ENCODE measurements around the gene TPO. TPM values are rescaled to one million over a fixed set of nuclear protein-coding genes. Genes with fewer than 3 reads are reported as not detected.

TPO gene
- total RNA-seq, 1 donor from 2014 or later: not detected

DNA sequence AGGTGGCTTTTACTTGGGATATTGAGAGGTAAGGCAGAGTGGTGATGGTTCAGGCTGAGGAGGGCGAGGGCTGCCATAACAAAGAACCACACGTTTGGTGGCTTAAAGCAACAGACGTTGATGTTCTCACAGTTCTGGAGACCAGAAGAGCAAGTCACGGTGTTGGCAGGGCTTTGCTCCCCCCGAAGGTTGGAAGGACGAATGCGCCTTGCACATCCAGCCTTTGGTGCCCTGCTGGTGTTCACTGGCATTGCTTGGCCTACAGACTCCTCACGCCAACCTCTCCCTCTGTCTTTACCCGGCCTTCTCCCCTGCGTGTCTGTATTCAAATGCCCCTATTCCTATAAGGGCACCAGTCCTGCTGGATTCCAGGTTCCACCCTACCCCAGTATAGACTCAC is 125.4 kb downstream of the TPO start:
- Histone ChIP-seq H3K27me3 (ENCODE audit: control insufficient read depth in 3 of 3, insufficient read depth in 3 of 3, low read length in 3 of 3) (peaks cover 17 to 28% (median 21%) of the 10 kb centered on the region in 3 donors), H3K9me3 (ENCODE audit: control insufficient read depth in 3 of 3, low read length in 3 of 3) (no peaks in the 10 kb centered on the region)

DNA sequence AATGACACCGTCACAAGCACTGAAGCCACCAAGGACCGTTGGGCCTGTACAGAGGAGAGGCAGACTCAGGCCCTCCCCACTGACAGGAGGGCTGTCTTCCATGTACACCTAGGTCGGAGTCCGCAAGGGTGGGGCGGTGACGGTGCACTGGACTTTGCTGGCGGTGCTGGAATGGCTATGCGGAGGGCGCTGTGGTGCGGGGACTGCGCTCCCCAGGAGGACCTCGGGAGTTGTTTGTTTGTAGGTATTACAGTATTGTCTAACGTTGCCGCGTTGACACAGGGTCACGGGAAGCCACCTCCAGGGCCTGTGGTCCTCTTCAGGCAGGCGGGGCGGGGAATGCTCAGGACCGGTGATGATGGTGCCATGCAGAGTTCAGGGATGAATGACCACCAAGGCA is 126.2 kb downstream of the TPO start:
- H3K9ac ChIP-seq (ENCODE audit: low read depth in 1 of 3, low read length in 3 of 3): no peak overlapping the region
- H3K27me3 ChIP-seq (ENCODE audit: control insufficient read depth in 3 of 3, insufficient read depth in 3 of 3, low read length in 3 of 3): peaks cover 17 to 29% (median 21%) of the 10 kb centered on the region in 3 donors

More for the DNA sequence above, 125.4 kb downstream of the TPO start:
- no peak overlapping the region for H3K9ac ChIP-seq (ENCODE audit: low read depth in 1 of 3, low read length in 3 of 3)
- H3K27ac ChIP-seq (ENCODE audit: low read depth, low read length): no peak overlapping the region
- H3K4me1 ChIP-seq (ENCODE audit: control insufficient read depth in 3 of 3, insufficient read depth in 3 of 3, low read length in 3 of 3): peaks cover 3 to 6% (median 4%) of the 10 kb centered on the region in 3 donors
- H3K36me3 ChIP-seq (ENCODE audit: control insufficient read depth in 3 of 3, insufficient read depth in 3 of 3, low read length in 3 of 3): no peaks in the 10 kb centered on the region
- no peak overlapping the region for H3K4me3 ChIP-seq (ENCODE audit: low read length in 3 of 3)

GRCh38 chr2:1539973-1540372 is 126.7 kb downstream of the TPO start:
- H3K9ac ChIP-seq (ENCODE audit: low read depth in 1 of 3, low read length in 3 of 3): no peak overlapping the region
- H3K4me1 ChIP-seq (ENCODE audit: control insufficient read depth in 3 of 3, insufficient read depth in 3 of 3, low read length in 3 of 3): peaks cover 3 to 6% (median 4%) of the 10 kb centered on the region in 3 donors
- peak overlapping the region in 1 of 3 donors; percentile 38 for H3K4me3 ChIP-seq (ENCODE audit: low read length in 3 of 3)
- peaks cover 17 to 30% (median 21%) of the 10 kb centered on the region in 3 donors for H3K27me3 ChIP-seq (ENCODE audit: control insufficient read depth in 3 of 3, insufficient read depth in 3 of 3, low read length in 3 of 3)
- H3K9me3 ChIP-seq (ENCODE audit: control insufficient read depth in 3 of 3, low read length in 3 of 3): no peaks in the 10 kb centered on the region
- H3K27ac ChIP-seq (ENCODE audit: low read depth, low read length): no peak overlapping the region
- H3K36me3 ChIP-seq (ENCODE audit: control insufficient read depth in 3 of 3, insufficient read depth in 3 of 3, low read length in 3 of 3): no peaks in the 10 kb centered on the region

More for the DNA sequence above, 126.2 kb downstream of the TPO start:
- Histone ChIP-seq H3K4me3 (ENCODE audit: low read length in 3 of 3) (no peak overlapping the region), H3K9me3 (ENCODE audit: control insufficient read depth in 3 of 3, low read length in 3 of 3) (no peaks in the 10 kb centered on the region), H3K4me1 (ENCODE audit: control insufficient read depth in 3 of 3, insufficient read depth in 3 of 3, low read length in 3 of 3) (peaks cover 3 to 6% (median 4%) of the 10 kb centered on the region in 3 donors), H3K36me3 (ENCODE audit: control insufficient read depth in 3 of 3, insufficient read depth in 3 of 3, low read length in 3 of 3) (no peaks in the 10 kb centered on the region), H3K27ac (ENCODE audit: low read depth, low read length) (no peak overlapping the region)

- H3K4me1 ChIP-seq (ENCODE audit: control insufficient read depth in 3 of 3, insufficient read depth in 3 of 3, low read length in 3 of 3): peaks cover 3 to 6% (median 4%) of the 10 kb centered on the region in 3 donors
- no peak overlapping the region for H3K27ac ChIP-seq (ENCODE audit: low read depth, low read length)
- peak overlapping the region; percentile 21 to 38 (median 35) for H3K4me3 ChIP-seq (ENCODE audit: low read length in 3 of 3)
- H3K27me3 ChIP-seq (ENCODE audit: control insufficient read depth in 3 of 3, insufficient read depth in 3 of 3, low read length in 3 of 3): peaks cover 17 to 30% (median 21%) of the 10 kb centered on the region in 3 donors
- no peaks in the 10 kb centered on the region for H3K36me3 ChIP-seq (ENCODE audit: control insufficient read depth in 3 of 3, insufficient read depth in 3 of 3, low read length in 3 of 3)
- H3K9ac ChIP-seq (ENCODE audit: low read depth in 1 of 3, low read length in 3 of 3): peak overlapping the region in 1 of 3 donors; percentile 43
- no peaks in the 10 kb centered on the region for H3K9me3 ChIP-seq (ENCODE audit: control insufficient read depth in 3 of 3, low read length in 3 of 3)
Measured at GRCh38 chr2:1540481-1540880, 127.2 kb downstream of the TPO start.

- H3K9me3 ChIP-seq (ENCODE audit: control insufficient read depth in 3 of 3, low read length in 3 of 3): no peaks in the 10 kb centered on the region
- H3K27me3 ChIP-seq (ENCODE audit: control insufficient read depth in 3 of 3, insufficient read depth in 3 of 3, low read length in 3 of 3): peaks cover 17 to 30% (median 22%) of the 10 kb centered on the region in 3 donors
- no peaks in the 10 kb centered on the region for H3K36me3 ChIP-seq (ENCODE audit: control insufficient read depth in 3 of 3, insufficient read depth in 3 of 3, low read length in 3 of 3)
- H3K4me3 ChIP-seq (ENCODE audit: low read length in 3 of 3): no peak overlapping the region
- H3K9ac ChIP-seq (ENCODE audit: low read depth in 1 of 3, low read length in 3 of 3): no peak overlapping the region
- peaks cover 3 to 6% (median 4%) of the 10 kb centered on the region in 3 donors for H3K4me1 ChIP-seq (ENCODE audit: control insufficient read depth in 3 of 3, insufficient read depth in 3 of 3, low read length in 3 of 3)
- no peak overlapping the region for H3K27ac ChIP-seq (ENCODE audit: low read depth, low read length)
Measured at GRCh38 chr2:1541040-1541439, 127.8 kb downstream of the TPO start.

GRCh38 chr2:1541819-1542475 is 128.7 kb downstream of the TPO start:
- Histone ChIP-seq H3K27ac (ENCODE audit: low read depth, low read length) (no peak overlapping the region), H3K9ac (ENCODE audit: low read depth in 1 of 3, low read length in 3 of 3) (no peak overlapping the region), H3K4me1 (ENCODE audit: control insufficient read depth in 3 of 3, insufficient read depth in 3 of 3, low read length in 3 of 3) (peaks cover 3 to 6% (median 4%) of the 10 kb centered on the region in 3 donors), H3K36me3 (ENCODE audit: control insufficient read depth in 3 of 3, insufficient read depth in 3 of 3, low read length in 3 of 3) (no peaks in the 10 kb centered on the region), H3K27me3 (ENCODE audit: control insufficient read depth in 3 of 3, insufficient read depth in 3 of 3, low read length in 3 of 3) (peaks cover 17 to 38% (median 30%) of the 10 kb centered on the region in 3 donors), H3K4me3 (ENCODE audit: low read length in 3 of 3) (no peak overlapping the region), H3K9me3 (ENCODE audit: control insufficient read depth in 3 of 3, low read length in 3 of 3) (no peaks in the 10 kb centered on the region)

DNA sequence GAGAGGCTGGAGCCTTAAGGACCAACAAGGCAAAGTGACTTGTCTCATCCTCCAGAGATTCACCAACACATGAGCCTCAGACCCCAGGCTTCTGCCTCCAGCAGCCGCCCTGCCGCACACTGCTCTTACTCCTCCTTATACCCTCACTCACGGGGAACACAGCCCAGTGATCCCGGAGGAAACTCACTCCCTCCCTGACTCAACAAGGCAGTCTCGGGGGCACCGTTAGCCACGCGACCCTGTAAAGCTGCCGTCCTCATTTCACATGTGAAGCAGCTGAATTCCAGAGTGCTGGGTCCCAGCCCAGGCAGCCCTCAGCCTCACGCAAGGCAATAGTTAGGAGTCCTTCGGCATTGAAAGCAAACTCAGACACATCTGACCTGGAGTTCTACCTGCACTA is 129.7 kb downstream of the TPO start:
- Histone ChIP-seq H3K36me3 (ENCODE audit: control insufficient read depth in 3 of 3, insufficient read depth in 3 of 3, low read length in 3 of 3) (no peaks in the 10 kb centered on the region), H3K27ac (ENCODE audit: low read depth, low read length) (no peak overlapping the region), H3K9ac (ENCODE audit: low read depth in 1 of 3, low read length in 3 of 3) (no peak overlapping the region), H3K4me1 (ENCODE audit: control insufficient read depth in 3 of 3, insufficient read depth in 3 of 3, low read length in 3 of 3) (peaks cover 3 to 6% (median 4%) of the 10 kb centered on the region in 3 donors), H3K27me3 (ENCODE audit: control insufficient read depth in 3 of 3, insufficient read depth in 3 of 3, low read length in 3 of 3) (peaks cover 17 to 35% (median 31%) of the 10 kb centered on the region in 3 donors), H3K4me3 (ENCODE audit: low read length in 3 of 3) (no peak overlapping the region), H3K9me3 (ENCODE audit: control insufficient read depth in 3 of 3, low read length in 3 of 3) (no peaks in the 10 kb centered on the region)

DNA sequence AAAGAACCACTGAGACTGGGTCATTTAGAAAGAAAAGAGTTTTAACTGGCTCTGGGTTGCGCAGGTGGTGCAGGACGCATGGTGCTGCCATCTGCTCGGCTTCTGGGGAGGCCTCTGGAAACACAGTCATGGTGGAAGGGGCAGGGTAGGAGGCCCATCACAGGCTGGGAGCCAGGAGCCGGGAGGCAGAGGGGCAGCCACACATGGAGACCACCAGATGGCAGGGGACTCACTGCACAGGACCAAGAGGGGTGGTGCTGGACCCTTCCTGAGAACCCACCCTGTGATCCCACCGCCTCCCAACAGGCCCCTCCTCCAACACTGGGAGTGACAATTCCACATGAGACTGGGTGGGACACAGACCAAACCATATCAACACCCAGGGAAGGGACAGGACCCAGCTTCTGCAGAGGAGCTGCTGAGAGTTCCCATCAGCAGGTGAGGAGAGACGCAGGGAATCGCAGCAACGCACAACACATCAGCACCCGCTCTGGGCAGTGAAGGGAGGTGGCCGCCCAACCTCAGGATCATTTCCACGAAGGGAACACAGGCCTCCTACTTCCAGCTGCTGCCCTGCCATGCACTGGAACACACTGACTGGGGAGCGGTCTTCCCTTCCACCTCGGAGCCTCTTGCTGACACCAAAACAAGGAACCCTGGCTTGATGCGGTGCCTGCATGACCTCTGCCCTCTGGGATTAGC is 130.7 kb downstream of the TPO start:
- Histone ChIP-seq H3K9ac (ENCODE audit: low read depth in 1 of 3, low read length in 3 of 3) (no peak overlapping the region), H3K27me3 (ENCODE audit: control insufficient read depth in 3 of 3, insufficient read depth in 3 of 3, low read length in 3 of 3) (peaks cover 12 to 31% (median 30%) of the 10 kb centered on the region in 3 donors), H3K4me3 (ENCODE audit: low read length in 3 of 3) (no peak overlapping the region), H3K27ac (ENCODE audit: low read depth, low read length) (no peak overlapping the region), H3K36me3 (ENCODE audit: control insufficient read depth in 3 of 3, insufficient read depth in 3 of 3, low read length in 3 of 3) (no peaks in the 10 kb centered on the region), H3K4me1 (ENCODE audit: control insufficient read depth in 3 of 3, insufficient read depth in 3 of 3, low read length in 3 of 3) (peaks cover 3 to 8% (median 4%) of the 10 kb centered on the region in 3 donors), H3K9me3 (ENCODE audit: control insufficient read depth in 3 of 3, low read length in 3 of 3) (no peaks in the 10 kb centered on the region)

- Histone ChIP-seq H3K9me3 (ENCODE audit: control insufficient read depth in 3 of 3, low read length in 3 of 3) (no peaks in the 10 kb centered on the region), H3K9ac (ENCODE audit: low read depth in 1 of 3, low read length in 3 of 3) (no peak overlapping the region), H3K36me3 (ENCODE audit: control insufficient read depth in 3 of 3, insufficient read depth in 3 of 3, low read length in 3 of 3) (no peaks in the 10 kb centered on the region), H3K27ac (ENCODE audit: low read depth, low read length) (no peak overlapping the region), H3K4me1 (ENCODE audit: control insufficient read depth in 3 of 3, insufficient read depth in 3 of 3, low read length in 3 of 3) (peaks cover 4 to 9% (median 9%) of the 10 kb centered on the region in 3 donors), H3K27me3 (ENCODE audit: control insufficient read depth in 3 of 3, insufficient read depth in 3 of 3, low read length in 3 of 3) (peaks cover 11 to 28% (median 25%) of the 10 kb centered on the region in 3 donors), H3K4me3 (ENCODE audit: low read length in 3 of 3) (no peak overlapping the region)
Measured at GRCh38 chr2:1544478-1545069, 131.3 kb downstream of the TPO start.

Measured in skeletal muscle tissue (tissue), 4 donors.